GM10248 (cell line): ENCODE measurements around the gene SLC7A8.

Experiments
- CTCF ChIA-PET: fragments of 300-600 bp; sonication (Branson Sonifier 250); formaldehyde crosslinking; extraction: SDS; loops from one replicate; lab custom pipeline; 2021; ENCODE audit warnings: antibody characterized with exemption; lab: Yijun Ruan, JAX
- POLR2A ChIA-PET: fragments of 350-650 bp; sonication (Branson Sonifier 250); formaldehyde crosslinking; extraction: SDS; loops from one replicate; lab custom pipeline; 2020; ENCODE audit warnings: antibody characterized with exemption; lab: Yijun Ruan, JAX
- DNase-seq: peaks from one replicate; pipeline ENCODE4 v3.0.0; 2012; ENCODE audit errors: extremely low spot score
- TF ChIP-seq, protein P1 (sequence below): IDR thresholded peaks from 2 replicates; pipeline ENCODE4 v1.5.1; 2012; ENCODE audit warnings: mild to moderate bottlenecking, low read depth; ENCODE audit errors: extremely low read depth, missing control alignments, control extremely low read depth

SLC7A8 gene

GRCh38 chr14:23168246-23168645 is 15.2 kb downstream of the SLC7A8 start:
- TF ChIP-seq, protein P1, sequence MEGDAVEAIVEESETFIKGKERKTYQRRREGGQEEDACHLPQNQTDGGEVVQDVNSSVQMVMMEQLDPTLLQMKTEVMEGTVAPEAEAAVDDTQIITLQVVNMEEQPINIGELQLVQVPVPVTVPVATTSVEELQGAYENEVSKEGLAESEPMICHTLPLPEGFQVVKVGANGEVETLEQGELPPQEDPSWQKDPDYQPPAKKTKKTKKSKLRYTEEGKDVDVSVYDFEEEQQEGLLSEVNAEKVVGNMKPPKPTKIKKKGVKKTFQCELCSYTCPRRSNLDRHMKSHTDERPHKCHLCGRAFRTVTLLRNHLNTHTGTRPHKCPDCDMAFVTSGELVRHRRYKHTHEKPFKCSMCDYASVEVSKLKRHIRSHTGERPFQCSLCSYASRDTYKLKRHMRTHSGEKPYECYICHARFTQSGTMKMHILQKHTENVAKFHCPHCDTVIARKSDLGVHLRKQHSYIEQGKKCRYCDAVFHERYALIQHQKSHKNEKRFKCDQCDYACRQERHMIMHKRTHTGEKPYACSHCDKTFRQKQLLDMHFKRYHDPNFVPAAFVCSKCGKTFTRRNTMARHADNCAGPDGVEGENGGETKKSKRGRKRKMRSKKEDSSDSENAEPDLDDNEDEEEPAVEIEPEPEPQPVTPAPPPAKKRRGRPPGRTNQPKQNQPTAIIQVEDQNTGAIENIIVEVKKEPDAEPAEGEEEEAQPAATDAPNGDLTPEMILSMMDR, result no peak
- ChIA-PET POLR2A (interaction anchor here (0.6 kb wide), 1 partner anchor 86 kb away, joined by 6 read pairs; no protein-coding TSS in a partner anchor), CTCF (interaction anchor here (1.2 to 3.4 kb wide), 4 partner anchors 12 to 47 kb away, joined by 3 to 20 read pairs (median 5); no protein-coding TSS in a partner anchor)
- no peak for DNase-seq

DNA sequence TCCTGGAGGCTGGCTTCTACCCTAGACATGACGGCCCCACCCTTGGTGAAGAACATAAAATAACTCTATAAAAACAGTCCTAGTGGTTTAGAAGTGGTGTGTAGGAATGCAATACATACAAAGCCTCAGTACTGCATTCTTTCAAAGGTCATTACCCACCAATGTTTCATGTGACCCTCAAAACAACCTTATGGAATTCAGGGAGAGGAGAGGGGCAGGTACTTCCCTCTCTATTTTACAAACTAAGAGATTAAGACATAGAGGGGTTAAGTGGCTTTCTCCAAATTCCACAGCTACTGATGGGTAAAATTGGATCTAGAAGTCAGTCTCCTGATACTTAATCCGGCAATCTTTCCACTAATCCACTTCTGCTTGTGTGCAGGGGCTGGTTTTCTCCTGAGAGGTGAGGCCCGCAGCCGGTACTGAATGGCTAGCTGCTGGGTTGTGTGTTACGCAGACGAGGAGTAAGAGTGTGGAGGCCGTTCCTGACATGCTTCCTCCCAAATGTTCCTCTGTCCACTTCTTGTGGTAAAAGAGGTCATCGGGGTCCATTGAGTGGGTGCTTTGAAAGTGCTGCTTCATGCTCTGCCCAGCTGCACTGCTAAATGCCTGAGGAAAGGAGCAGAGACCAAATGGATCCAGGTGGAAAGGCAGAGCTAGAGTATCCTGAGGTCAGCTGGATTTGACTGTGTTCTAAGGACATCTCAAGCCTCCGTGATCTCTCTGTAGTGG is 16.2 kb downstream of the SLC7A8 start:
- TF ChIP-seq, protein P1, result no peak
- ChIA-PET POLR2A (interaction anchor here (0.6 kb wide), 1 partner anchor 85 kb away, joined by 6 read pairs; no protein-coding TSS in a partner anchor), CTCF (interaction anchor here (1.3 to 1.7 kb wide), 2 partner anchors 20 to 46 kb away, joined by 3 to 7 read pairs; no protein-coding TSS in a partner anchor)
- no peak for DNase-seq

- ChIA-PET POLR2A (no interaction called here), CTCF (no interaction called here)
- TF ChIP-seq, protein P1, result no peak
- DNase-seq, result no peak
Measured at GRCh38 chr14:23164949-23165348, 18.5 kb downstream of the SLC7A8 start.

- no peak for DNase-seq
- ChIA-PET POLR2A (no interaction called here), CTCF (interaction anchor here (1.1 to 2.1 kb wide), 4 partner anchors 9 to 216 kb away, joined by 3 to 10 read pairs (median 4); no protein-coding TSS in a partner anchor)
- TF ChIP-seq, protein P1, result no peak
Measured at GRCh38 chr14:23164250-23164649, 19.2 kb downstream of the SLC7A8 start.

GRCh38 chr14:23163830-23164229 is 19.6 kb downstream of the SLC7A8 start:
- TF ChIP-seq, protein P1, result no peak
- DNase-seq, result no peak
- ChIA-PET POLR2A (no interaction called here), CTCF (interaction anchor here (1.0 to 2.1 kb wide), 5 partner anchors 9 to 216 kb away, joined by 3 to 10 read pairs (median 3); no protein-coding TSS in a partner anchor)

GRCh38 chr14:23162800-23163199 is 20.7 kb downstream of the SLC7A8 start:
- CTCF ChIA-PET, result interaction anchor here (1.2 to 2.1 kb wide), 6 partner anchors 15 to 43 kb away, joined by 3 to 10 read pairs (median 4); no protein-coding TSS in a partner anchor
- TF ChIP-seq, protein P1, result no peak
- no peak for DNase-seq
- POLR2A ChIA-PET, result no interaction called here
